H1 (cell line): Measurements from ENCODE around the gene CSNK1G3.

Experiments used
- CTCF ChIP-seq, 3 experiments: IDR thresholded peaks; 1 replicate in 2 of 3; 2 replicates in 1 of 3; pipeline versions ENCODE4 v1.5.1 to v1.6.1; 2011; ENCODE audit warnings: low read length in 3 of 3, mild to moderate bottlenecking in 3 of 3, inconsistent platforms in 2 of 3, low read depth in 1 of 3, moderate library complexity in 1 of 3; ENCODE audit not compliant: insufficient read depth in 1 of 3; ENCODE audit errors: control extremely low read depth in 1 of 3
- POLR2A ChIP-seq, 2 experiments: IDR thresholded peaks; 1 replicate in 1 of 2; 2 replicates in 1 of 2; pipeline ENCODE4 v1.6.1; 2011; ENCODE audit warnings: low read depth in 2 of 2, low read length in 2 of 2, mild to moderate bottlenecking in 2 of 2; ENCODE audit errors: control extremely low read depth in 1 of 2
- ZNF274 ChIP-seq: IDR thresholded peaks from 2 replicates; pipeline ENCODE4 v1.7.0; 2012; ENCODE audit warnings: low read length, borderline replicate concordance; ENCODE audit errors: extremely low read depth

GRCh38 chr5:123503299-123503698 lies 8.7 kb upstream of the CSNK1G3 start:
- no peak for TF ChIP-seq ZNF274
- no peak for TF ChIP-seq POLR2A (IDR thresholded peaks at IDR 0.05; ENCODE audit: control extremely low read depth in 1 of 2, low read depth in 2 of 2, low read length in 2 of 2)
- no peak for TF ChIP-seq CTCF (IDR thresholded peaks at IDR 0.05; ENCODE audit: control extremely low read depth in 1 of 3, insufficient read depth in 1 of 3, low read depth in 1 of 3, low read length in 3 of 3)
